ENCODE results near the gene DPP6. TPM values are rescaled to one million over a fixed set of nuclear protein-coding genes. Genes with fewer than 3 reads are reported as not detected.
"Not testable (repeated sequence)": the region's sequence is repeated elsewhere in the genome, so short reads cannot be mapped to it uniquely, and the experiment has no call there.

Gene DPP6
- total RNA-seq, 1 donor from 2014 or later = not detected

DNA sequence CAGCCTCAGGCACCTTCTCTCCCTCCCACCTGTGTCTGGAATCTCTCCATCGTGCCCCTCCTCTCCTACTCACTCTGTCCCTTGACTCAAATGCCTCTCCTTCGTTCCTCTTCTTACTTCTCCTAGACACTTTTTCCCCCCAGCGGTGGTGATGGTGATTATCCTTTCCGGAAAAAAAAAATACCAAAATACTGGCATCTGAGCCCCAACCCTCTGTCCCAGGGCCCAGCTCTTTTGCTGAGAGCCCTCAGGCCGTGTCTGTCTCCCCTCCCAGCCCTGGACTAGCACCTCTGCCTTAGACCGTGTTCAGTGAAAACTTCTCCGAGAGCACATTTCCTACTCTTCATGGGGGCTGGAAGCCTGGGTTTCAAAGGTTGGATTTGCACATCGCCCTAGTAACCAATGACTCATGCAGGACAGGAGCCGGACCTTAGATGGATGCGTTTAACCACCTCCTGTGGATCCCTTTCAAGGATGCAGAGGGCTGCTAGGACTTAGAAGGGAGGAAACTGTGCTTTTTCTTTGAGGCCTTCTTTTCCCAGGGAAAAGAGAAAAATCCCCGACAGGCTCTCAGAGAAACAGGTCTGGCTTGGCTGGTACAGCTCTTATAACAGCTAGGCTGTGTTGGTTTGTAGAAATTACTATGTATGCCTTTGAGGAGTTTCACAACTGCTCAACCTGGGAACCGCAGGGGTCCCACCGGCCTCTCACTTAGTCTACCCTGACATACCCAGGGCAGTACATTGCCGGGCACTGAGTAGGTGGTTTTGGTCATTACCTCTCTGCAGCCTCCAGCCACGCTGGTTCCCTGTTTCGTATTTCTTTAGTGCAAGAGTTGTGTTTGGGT lies 1.5 kb downstream of the DPP6 start:
- H3K27me3 ChIP-seq; H3K4me1 ChIP-seq; H3K4me3 ChIP-seq; H3K9me3 ChIP-seq; H3K27ac ChIP-seq; intact Hi-C loops (cut with DNase I); DNase-seq (ENCODE audit: low spot score in 2 of 2); H3K36me3 ChIP-seq: not testable (repeated sequence)

DNA sequence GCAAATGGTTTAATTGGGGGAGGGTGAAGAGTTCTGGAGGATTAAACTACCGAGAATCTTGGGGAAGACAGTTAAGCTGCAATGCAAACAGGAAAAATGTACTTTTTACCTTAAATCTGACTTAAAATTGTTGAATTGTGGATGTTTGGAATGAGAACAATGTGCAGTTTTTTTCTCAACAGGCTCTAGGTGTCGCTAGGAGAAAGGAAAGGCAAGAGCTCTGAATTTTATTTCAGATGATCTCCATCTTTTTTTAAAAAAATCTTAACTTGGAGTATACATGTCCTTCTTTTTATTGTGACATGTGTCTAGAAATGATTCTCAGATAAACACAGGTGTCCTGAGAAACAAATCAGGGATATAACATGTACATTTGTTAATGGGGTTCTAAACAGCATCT lies 2.5 kb downstream of the DPP6 start:
- H3K9me3 ChIP-seq; H3K4me3 ChIP-seq; DNase-seq (ENCODE audit: low spot score in 2 of 2); H3K27ac ChIP-seq; H3K27me3 ChIP-seq; H3K4me1 ChIP-seq; intact Hi-C loops (cut with DNase I); H3K36me3 ChIP-seq: not testable (repeated sequence)

DNA sequence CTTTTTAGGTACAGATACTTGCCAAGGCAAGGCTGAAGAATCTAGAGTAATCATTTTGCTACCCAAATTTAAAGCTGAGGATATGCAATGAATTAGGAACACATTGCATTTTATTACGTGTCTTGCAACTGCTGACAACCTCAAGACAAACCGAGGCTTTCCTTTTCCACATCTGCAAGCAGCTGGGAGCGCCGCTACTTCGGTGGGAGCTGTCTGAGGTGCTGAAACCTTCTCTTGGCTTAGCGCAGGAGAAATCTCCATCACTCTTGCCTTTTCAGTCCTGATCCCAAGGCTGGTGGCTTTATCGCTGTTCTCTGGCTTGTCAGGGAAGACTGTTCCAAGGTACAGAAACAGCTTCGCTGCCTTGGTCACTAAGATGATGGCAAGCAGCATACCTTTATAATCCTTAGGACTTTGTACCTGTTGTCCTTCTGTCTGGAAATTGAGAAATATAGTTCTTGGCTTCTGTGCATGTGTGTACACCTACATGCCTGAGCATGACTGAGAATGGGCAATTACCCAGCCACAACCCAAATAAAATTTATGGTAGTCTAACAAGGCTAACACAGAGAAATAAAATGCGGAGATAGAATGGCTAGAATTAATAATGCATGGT lies 3.4 kb downstream of the DPP6 start:
- H3K27ac ChIP-seq; H3K36me3 ChIP-seq; H3K4me3 ChIP-seq; intact Hi-C loops (cut with DNase I); H3K9me3 ChIP-seq; DNase-seq (ENCODE audit: low spot score in 2 of 2); H3K4me1 ChIP-seq; H3K27me3 ChIP-seq: not testable (repeated sequence)

DNA sequence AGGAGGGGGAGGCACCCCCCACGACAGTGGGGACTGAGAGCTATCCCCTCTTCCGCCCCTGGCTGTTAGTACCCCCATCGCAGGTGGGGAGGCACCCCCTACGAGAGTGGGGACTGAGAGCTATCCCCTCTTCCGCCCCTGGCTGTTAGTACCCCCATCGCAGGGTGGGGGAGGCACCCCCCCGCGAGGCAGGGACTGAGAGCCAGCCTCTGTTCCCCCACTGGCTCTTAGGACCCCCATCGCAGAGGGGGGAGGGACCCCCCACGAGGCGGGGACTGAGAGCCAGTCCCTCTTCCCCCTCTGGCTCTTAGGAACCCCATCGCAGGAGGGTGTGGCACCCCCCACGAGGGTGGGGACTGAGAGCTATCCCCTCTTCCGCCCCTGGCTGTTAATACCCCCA lies 6.6 kb downstream of the DPP6 start:
- H3K4me1 ChIP-seq; H3K9me3 ChIP-seq; intact Hi-C loops (cut with DNase I); H3K27me3 ChIP-seq; H3K4me3 ChIP-seq; H3K36me3 ChIP-seq; DNase-seq (ENCODE audit: low spot score in 2 of 2); H3K27ac ChIP-seq: not testable (repeated sequence)

DNA sequence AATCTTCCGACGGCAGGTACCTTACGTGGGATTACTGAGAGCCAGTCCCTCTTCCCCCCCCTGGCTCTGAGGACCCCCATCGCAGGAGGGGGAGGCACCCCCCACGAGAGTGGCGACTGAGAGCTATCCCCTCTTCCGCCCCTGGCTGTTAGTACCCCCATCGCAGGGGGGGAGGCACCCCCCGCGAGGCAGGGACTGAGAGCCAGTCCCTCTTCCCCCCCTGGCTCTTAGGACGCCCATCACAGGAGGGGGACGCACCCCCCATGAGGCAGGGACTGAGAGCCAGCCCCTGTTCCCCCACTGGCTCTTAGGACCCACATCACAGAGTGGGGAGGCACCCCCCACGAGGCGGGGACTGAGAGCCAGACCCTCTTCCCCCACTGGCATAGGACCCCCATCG lies 8.4 kb downstream of the DPP6 start:
- DNase-seq (ENCODE audit: low spot score in 2 of 2); H3K4me1 ChIP-seq; H3K27me3 ChIP-seq; H3K4me3 ChIP-seq; H3K36me3 ChIP-seq; H3K9me3 ChIP-seq; H3K27ac ChIP-seq; intact Hi-C loops (cut with DNase I): not testable (repeated sequence)

DNA sequence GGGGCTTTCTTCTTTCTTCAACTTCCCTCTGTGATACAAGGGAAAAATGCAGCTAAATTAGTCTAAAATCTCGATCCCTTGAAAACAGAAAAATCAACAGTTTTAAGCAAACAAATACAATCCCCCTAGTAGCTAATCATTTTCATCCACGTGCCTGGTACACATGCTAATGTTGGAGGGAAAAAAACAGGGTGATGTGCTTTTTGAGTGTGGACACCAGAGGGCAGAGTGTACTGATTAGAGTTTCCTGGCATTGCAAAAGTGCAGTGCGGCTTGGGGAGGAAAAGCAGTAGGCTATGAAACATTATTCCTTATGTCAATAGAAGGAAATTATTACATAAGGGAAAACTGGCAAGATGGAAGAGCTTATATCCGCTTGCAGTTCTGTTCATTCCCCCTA lies 19.6 kb downstream of the DPP6 start:
- H3K27me3 ChIP-seq; H3K4me3 ChIP-seq; H3K36me3 ChIP-seq; intact Hi-C loops (cut with DNase I); DNase-seq (ENCODE audit: low spot score in 2 of 2); H3K27ac ChIP-seq; H3K9me3 ChIP-seq; H3K4me1 ChIP-seq: not testable (repeated sequence)

DNA sequence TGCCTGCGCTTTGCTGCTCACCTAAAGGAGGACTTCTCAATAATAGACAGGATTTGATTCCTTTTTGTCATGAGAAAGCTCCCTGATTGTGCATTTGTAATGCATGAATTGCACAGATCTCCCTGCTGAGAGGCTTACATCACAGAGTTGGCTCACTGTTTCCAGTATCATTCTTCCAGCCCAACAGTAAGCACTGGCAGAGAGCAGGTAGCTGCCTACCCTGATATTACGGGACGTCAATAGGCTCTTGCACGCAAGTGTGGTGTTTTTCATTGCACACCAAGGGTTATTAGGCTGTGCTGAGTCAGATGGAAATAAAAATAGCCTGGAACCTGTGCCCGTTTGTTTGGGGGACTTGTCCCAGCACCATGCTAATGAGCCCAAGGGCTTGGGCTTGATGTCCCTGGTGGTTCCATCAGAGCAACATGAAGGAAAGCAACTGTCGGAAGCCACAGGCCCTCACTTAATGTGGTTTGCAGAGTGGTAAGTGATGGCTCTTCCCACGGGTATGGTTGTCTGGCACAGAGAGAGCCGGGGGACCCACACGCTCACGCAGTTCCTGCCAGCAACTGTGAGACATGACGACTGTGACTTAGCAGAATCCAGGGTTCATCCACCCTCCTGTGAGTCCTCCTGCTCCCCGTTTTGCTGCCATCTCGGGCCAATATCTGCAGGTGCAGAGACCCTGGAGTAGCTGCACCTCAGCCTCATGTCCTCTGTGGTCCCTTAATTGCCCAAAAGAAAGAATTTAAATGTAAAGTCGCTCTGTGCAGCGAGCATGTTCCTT lies 20.4 kb downstream of the DPP6 start:
- H3K4me1 ChIP-seq; H3K4me3 ChIP-seq; H3K9me3 ChIP-seq; intact Hi-C loops (cut with DNase I); H3K36me3 ChIP-seq; DNase-seq (ENCODE audit: low spot score in 2 of 2); H3K27me3 ChIP-seq; H3K27ac ChIP-seq: not testable (repeated sequence)

DNA sequence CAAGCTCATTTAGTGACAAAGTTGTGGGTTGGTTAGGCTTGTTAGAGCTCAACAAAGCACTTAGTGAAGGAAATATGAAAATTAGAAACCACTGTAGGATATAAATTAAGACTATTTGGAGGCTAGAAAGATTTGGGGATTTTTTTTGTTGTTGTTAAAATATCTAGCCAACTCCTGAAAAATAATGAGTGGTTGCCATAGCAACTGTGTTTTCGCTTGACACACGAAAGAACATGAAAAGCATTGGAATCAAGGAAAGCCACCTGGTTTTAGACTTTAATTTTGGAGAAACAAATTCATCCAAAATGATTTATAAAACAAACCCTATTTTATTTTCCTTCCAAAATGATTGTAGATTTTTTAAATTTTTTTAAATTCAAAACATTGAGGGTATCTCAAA lies 26.3 kb downstream of the DPP6 start:
- H3K4me3 ChIP-seq; intact Hi-C loops (cut with DNase I); H3K27me3 ChIP-seq; H3K27ac ChIP-seq; H3K36me3 ChIP-seq; H3K4me1 ChIP-seq; H3K9me3 ChIP-seq; DNase-seq (ENCODE audit: low spot score in 2 of 2): not testable (repeated sequence)

DNA sequence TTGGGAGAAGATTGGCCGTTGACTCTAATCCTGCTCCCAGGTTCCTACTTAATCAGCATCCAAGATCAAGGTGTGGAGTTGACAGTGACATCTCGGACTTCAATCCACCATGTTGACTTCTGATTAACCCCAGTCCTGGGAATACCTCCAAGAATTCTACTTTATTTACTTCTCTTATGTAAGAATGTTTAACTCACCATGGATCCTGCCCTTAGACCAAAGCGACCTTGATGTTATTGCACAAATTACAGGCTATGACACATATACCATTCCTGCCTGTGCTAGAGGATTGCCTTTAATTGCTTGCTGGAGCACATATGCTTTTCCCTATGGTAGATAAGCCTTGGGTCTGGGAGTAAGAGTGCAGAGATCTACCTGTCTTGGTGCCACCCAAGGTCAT lies 28.1 kb downstream of the DPP6 start:
- DNase-seq (ENCODE audit: low spot score in 2 of 2); H3K27me3 ChIP-seq; H3K27ac ChIP-seq; H3K4me1 ChIP-seq; H3K9me3 ChIP-seq; H3K4me3 ChIP-seq; intact Hi-C loops (cut with DNase I); H3K36me3 ChIP-seq: not testable (repeated sequence)

DNA sequence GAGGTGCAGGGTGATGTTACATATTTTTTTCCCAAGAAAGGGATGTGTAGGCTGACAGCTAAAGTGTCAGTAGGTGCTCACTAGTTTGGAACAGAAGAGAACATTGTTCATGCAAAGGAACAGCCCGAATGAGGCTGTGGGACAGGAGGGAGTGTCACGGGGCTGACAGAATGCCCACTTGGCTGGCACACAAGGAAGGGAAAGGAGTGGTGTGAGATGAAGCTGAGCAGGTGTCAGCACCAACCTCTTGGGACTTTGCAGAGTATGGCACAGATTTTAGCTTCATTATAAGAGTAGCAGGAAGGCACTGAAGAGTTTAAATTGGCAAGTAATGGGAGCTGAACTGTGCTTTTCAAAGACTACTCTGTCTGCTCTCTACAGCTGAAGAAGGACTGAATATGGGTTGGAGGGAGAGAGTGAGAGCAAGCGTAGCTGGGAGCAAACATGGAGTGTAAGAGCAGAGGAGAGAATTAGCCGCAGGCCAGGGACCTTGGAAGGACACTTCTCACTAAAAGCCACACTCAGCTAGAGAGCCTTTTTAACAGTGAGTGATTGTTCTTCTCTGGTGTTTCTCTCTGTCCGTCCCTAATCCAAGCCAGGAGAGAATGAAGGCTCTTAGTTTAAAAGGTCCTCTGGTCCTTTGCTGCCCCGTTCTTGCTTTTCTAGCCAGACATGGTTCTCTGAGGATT lies 35.0 kb downstream of the DPP6 start:
- H3K27ac ChIP-seq; H3K9me3 ChIP-seq; H3K4me1 ChIP-seq; H3K4me3 ChIP-seq; DNase-seq (ENCODE audit: low spot score in 2 of 2); H3K36me3 ChIP-seq; H3K27me3 ChIP-seq; intact Hi-C loops (cut with DNase I): not testable (repeated sequence)

DNA sequence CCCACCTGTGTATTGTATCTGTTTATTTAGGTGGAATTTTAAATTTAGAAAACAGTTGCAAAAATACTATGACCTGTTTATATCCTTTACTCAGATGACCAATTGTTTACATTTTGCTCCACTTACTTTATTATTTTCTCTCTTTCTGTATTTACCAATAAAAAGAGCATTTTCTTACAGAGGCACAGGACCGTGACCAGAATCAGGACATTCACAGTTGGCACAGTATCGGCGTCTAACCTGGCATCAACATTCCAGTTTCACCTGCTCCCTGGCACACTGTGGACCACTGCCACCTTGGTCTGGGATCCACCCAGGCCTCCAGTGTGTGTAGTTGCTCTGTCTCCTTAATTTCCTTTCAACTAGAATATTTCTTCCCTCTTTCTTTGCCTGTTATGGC lies 39.9 kb downstream of the DPP6 start:
- H3K27ac ChIP-seq; H3K4me3 ChIP-seq; DNase-seq (ENCODE audit: low spot score in 2 of 2); H3K36me3 ChIP-seq; intact Hi-C loops (cut with DNase I); H3K27me3 ChIP-seq; H3K4me1 ChIP-seq; H3K9me3 ChIP-seq: not testable (repeated sequence)

DNA sequence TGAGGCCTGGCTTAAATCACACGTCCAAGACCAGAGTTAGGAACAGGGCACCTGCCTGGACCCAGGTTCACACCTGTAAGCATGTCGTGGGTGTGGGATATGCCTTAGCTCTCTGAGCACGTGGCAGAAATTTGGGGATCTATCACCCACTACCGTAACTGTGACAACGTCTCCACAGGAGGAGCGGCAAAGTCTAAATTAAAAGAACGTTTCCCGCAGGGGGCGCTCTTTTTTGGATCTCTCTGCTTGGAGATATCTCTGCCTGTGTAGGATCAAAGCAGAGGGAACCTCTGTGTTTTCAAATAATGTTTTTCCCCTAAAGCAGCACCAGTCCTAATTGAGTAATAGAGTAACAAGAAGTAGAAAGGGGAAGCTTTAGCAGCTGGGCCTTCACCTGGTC lies 43.0 kb downstream of the DPP6 start:
- DNase-seq (ENCODE audit: low spot score in 2 of 2); H3K4me3 ChIP-seq; H3K9me3 ChIP-seq; intact Hi-C loops (cut with DNase I); H3K36me3 ChIP-seq; H3K4me1 ChIP-seq; H3K27me3 ChIP-seq; H3K27ac ChIP-seq: not testable (repeated sequence)

DNA sequence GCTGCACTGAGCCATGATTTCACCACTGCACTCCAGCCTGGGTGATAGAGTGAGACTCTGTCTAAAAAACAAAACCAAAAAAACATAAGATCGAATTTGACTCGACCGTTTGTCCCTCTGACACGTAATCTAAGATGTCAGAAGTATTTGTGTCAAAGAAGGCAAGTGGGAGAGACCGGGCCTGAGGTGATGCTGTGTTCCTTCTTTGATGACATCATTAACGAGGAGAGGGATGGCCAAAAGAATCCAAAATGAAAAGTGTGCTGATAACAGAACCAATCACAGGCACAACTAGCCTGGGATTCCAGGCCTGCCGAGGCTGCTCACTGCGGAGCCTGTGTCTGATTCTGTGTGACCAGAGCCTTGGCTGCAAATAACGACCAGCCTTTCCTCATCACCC lies 52.9 kb downstream of the DPP6 start:
- H3K4me1 ChIP-seq; intact Hi-C loops (cut with DNase I); H3K36me3 ChIP-seq; H3K27ac ChIP-seq; H3K9me3 ChIP-seq; H3K4me3 ChIP-seq; DNase-seq (ENCODE audit: low spot score in 2 of 2); H3K27me3 ChIP-seq: not testable (repeated sequence)

DNA sequence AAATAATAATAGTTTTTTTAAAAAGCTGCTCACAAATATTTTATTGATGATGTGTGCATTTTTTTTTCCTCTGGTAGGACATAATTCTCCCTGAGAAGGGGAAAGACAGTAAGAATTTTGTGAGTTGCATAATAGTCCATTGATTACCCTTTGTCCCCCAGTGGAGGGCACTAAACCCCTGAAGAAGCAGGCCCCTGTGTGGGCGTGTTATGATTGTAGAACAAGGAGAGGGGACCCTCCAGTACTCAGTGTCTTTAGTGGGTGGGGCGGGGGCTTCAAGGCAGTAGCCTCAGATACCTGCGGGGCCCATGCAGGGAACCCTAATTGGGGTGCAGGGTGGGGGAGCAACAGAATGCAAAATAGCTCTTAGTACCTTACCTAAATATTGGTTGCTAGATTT lies 57.4 kb downstream of the DPP6 start:
- DNase-seq (ENCODE audit: low spot score in 2 of 2); H3K4me1 ChIP-seq; H3K27me3 ChIP-seq; H3K9me3 ChIP-seq; intact Hi-C loops (cut with DNase I); H3K27ac ChIP-seq; H3K36me3 ChIP-seq; H3K4me3 ChIP-seq: not testable (repeated sequence)
